SK-N-SH (cell line): ENCODE results near the gene NPRL2. TPM values are rescaled to one million over a fixed set of nuclear protein-coding genes. Genes with fewer than 3 reads are reported as not detected.

Experiments used
- CTCF ChIA-PET: fragments of 300-600, 350-600 bp; formaldehyde crosslinking; extraction: SDS; loops from one replicate; lab custom pipeline; 2021; lab: Yijun Ruan, JAX
- POLR2A ChIA-PET: fragments of 350-600 bp; sonication (Branson Sonifier 250); formaldehyde crosslinking; extraction: SDS; loops from one replicate; lab custom pipeline; 2020; ENCODE audit warnings: antibody characterized with exemption, inconsistent platforms; lab: Yijun Ruan, JAX
- DNase-seq: peaks from one replicate; pipeline ENCODE4 v3.0.0; 2012
- H2AFZ ChIP-seq: fragments of 200-600 bp; sonication (generic); 2 replicates; pipeline ENCODE4 v1.8.1; 2016; ENCODE audit warnings: antibody characterized with exemption, mild to moderate bottlenecking, low read depth
- H3F3A ChIP-seq: fragments of 200-600 bp; sonication (generic); replicated peaks from 2 replicates; pipeline ENCODE3; 2016; ENCODE audit warnings: antibody characterized with exemption, mild to moderate bottlenecking; ENCODE audit not compliant: insufficient read depth
- H3K27ac ChIP-seq, 2 experiments: fragments of 200-500 bp in 1 of 2; fragments of 200-600 bp in 1 of 2; sonication (Bioruptor generic) in 1 of 2; sonication (generic), shearing (Covaris generic) in 1 of 2; 2 replicates each; pipeline versions ENCODE4 v1.5.1 to v1.6.1; 2014 to 2016; ENCODE audit warnings: low read depth in 2 of 2, inconsistent platforms in 1 of 2, low read length in 1 of 2, mild to moderate bottlenecking in 1 of 2, mixed read lengths in 1 of 2
- H3K27me3 ChIP-seq: fragments of 200-600 bp; sonication (generic), shearing (Covaris generic); 2 replicates; pipeline ENCODE4 v1.6.1; 2016; ENCODE audit warnings: mixed run types; ENCODE audit not compliant: insufficient read depth
- H3K36me3 ChIP-seq, 2 experiments: fragments of 200-500 bp in 1 of 2; fragments of 200-600 bp in 1 of 2; sonication (Bioruptor generic) in 1 of 2; sonication (generic) in 1 of 2; replicated peaks in 1 of 2; 2 replicates each; pipeline versions ENCODE3 to v1.5.1; 2014 to 2016; ENCODE audit warnings: low read length in 1 of 2, mild to moderate bottlenecking in 1 of 2; ENCODE audit not compliant: insufficient read depth in 2 of 2, control insufficient read depth in 1 of 2
- H3K4me1 ChIP-seq, 2 experiments: fragments of 200-500 bp in 1 of 2; fragments of 200-600 bp in 1 of 2; sonication (Bioruptor generic) in 1 of 2; sonication (generic), shearing (Covaris generic) in 1 of 2; 2 replicates each; pipeline versions ENCODE4 v1.5.1 to v1.6.1; 2014 to 2016; ENCODE audit warnings: low read depth in 1 of 2, low read length in 1 of 2, mixed run types in 1 of 2; ENCODE audit not compliant: insufficient read depth in 2 of 2, control insufficient read depth in 1 of 2
- H3K4me2 ChIP-seq: fragments of 200-600 bp; sonication (generic), shearing (Covaris generic); 2 replicates; pipeline ENCODE4 v1.6.1; 2017; ENCODE audit warnings: mixed run types
- H3K4me3 ChIP-seq, 2 experiments: fragments of 200-500 bp in 1 of 2; fragments of 200-600 bp in 1 of 2; sonication (Bioruptor generic) in 1 of 2; sonication (generic), shearing (Covaris generic) in 1 of 2; 2 replicates each; pipeline versions ENCODE4 v1.5.1 to v1.8.1; 2014 to 2016; ENCODE audit warnings: low read depth in 2 of 2, inconsistent platforms in 1 of 2, low read length in 1 of 2, mild to moderate bottlenecking in 1 of 2, mixed read lengths in 1 of 2, moderate library complexity in 1 of 2
- H3K79me2 ChIP-seq: fragments of 200-600 bp; sonication (generic); 2 replicates; pipeline ENCODE4 v1.8.1; 2017; ENCODE audit warnings: mild to moderate bottlenecking; ENCODE audit not compliant: insufficient read depth
- H3K9ac ChIP-seq: fragments of 200-600 bp; sonication (generic); 2 replicates; pipeline ENCODE4 v1.6.1; 2017; ENCODE audit warnings: mixed run types
- H3K9me2 ChIP-seq: fragments of 200-600 bp; sonication (generic); 2 replicates; pipeline ENCODE4 v1.6.1; 2017; ENCODE audit warnings: mixed run types
- H3K9me3 ChIP-seq: fragments of 200-600 bp; sonication (generic); 2 replicates; pipeline ENCODE4 v1.6.1; 2017; ENCODE audit warnings: mixed run types, mild to moderate bottlenecking, moderate library complexity
- H4K20me1 ChIP-seq: fragments of 200-600 bp; sonication (generic); 2 replicates; pipeline ENCODE4 v1.6.1; 2017; ENCODE audit warnings: mild to moderate bottlenecking, mixed run types; ENCODE audit not compliant: insufficient read depth
- ELF1 ChIP-seq: IDR thresholded peaks from 2 replicates; pipeline ENCODE4 v1.4.0; 2012
- FOXJ3 ChIP-seq: sonication (generic); formaldehyde crosslinking; IDR thresholded peaks from 2 replicates; pipeline ENCODE4 v1.5.1; 2020; ENCODE audit warnings: mild to moderate bottlenecking, missing genetic modification reagents
- FOXM1 ChIP-seq: IDR thresholded peaks from 2 replicates; pipeline ENCODE4 v1.4.0; 2012; ENCODE audit warnings: low read depth, mild to moderate bottlenecking
- GATA2 ChIP-seq: sonication (generic); formaldehyde crosslinking; IDR thresholded peaks from 2 replicates; pipeline ENCODE4 v1.5.0; 2020; ENCODE audit warnings: mild to moderate bottlenecking, missing genetic modification reagents
- IRF3 ChIP-seq: fragments of 150-350 bp; IDR thresholded peaks from 2 replicates; pipeline ENCODE4 v1.6.1; 2016; ENCODE audit warnings: mild to moderate bottlenecking, low read depth, low read length
- MAX ChIP-seq: IDR thresholded peaks from 2 replicates; pipeline ENCODE4 v1.4.0; 2012; ENCODE audit warnings: low read depth
- MEF2A ChIP-seq: IDR thresholded peaks from 2 replicates; pipeline ENCODE4 v1.4.0; 2012; ENCODE audit warnings: low read depth, borderline replicate concordance
- NFIC ChIP-seq: IDR thresholded peaks from 2 replicates; pipeline ENCODE4 v1.4.0; 2012; ENCODE audit warnings: borderline replicate concordance
- PBX3 ChIP-seq: IDR thresholded peaks from 2 replicates; pipeline ENCODE4; 2012
- POLR2AphosphoS5 ChIP-seq: IDR thresholded peaks from 2 replicates; pipeline ENCODE4 v1.6.1; 2012; ENCODE audit warnings: low read depth, low read length
- RAD21 ChIP-seq: IDR thresholded peaks from 2 replicates; pipeline ENCODE4 v1.6.1; 2012; ENCODE audit warnings: mild to moderate bottlenecking, low read length
- RCOR1 ChIP-seq: fragments of 150-350 bp; IDR thresholded peaks from 2 replicates; pipeline ENCODE4 v1.6.1; 2017; ENCODE audit warnings: antibody characterized with exemption, low read length
- RFX5 ChIP-seq: IDR thresholded peaks from 2 replicates; pipeline ENCODE4 v1.6.1; 2012; ENCODE audit warnings: mild to moderate bottlenecking, improper control_type of control experiment, low read length
- RXRA ChIP-seq: IDR thresholded peaks from 2 replicates; pipeline ENCODE4 v1.4.0; 2012; ENCODE audit warnings: low read depth, mild to moderate bottlenecking, borderline replicate concordance
- SIN3A ChIP-seq: IDR thresholded peaks from 2 replicates; pipeline ENCODE4 v1.6.1; 2012; ENCODE audit warnings: low read depth, mild to moderate bottlenecking, low read length, moderate library complexity, borderline replicate concordance
- SMC3 ChIP-seq: IDR thresholded peaks from 2 replicates; pipeline ENCODE4 v1.6.1; 2012; ENCODE audit warnings: low read depth, low read length, improper control_type of control experiment
- TAF1 ChIP-seq: IDR thresholded peaks from 2 replicates; pipeline ENCODE4 v1.6.1; 2012; ENCODE audit warnings: low read depth, mild to moderate bottlenecking, low read length, moderate library complexity, borderline replicate concordance
- TCF12 ChIP-seq: IDR thresholded peaks from 2 replicates; pipeline ENCODE4 v1.4.0; 2012
- USF1 ChIP-seq: IDR thresholded peaks from 2 replicates; pipeline ENCODE4 v1.4.0; 2012; ENCODE audit warnings: low read depth, borderline replicate concordance
- USF2 ChIP-seq: fragments of 150-350 bp; IDR thresholded peaks from 2 replicates; pipeline ENCODE4 v1.6.1; 2017; ENCODE audit warnings: antibody characterized with exemption, low read length, low read depth, borderline replicate concordance
- WGBS: methylation state at CpG from one replicate; pipeline ENCODE4 v1.1.6; 2017; ENCODE audit warnings: low lambda C conversion rate; 5-methylcytosine and 5-hydroxymethylcytosine counted together
- polyA plus RNA-seq, 3 experiments: library from polyadenylated mRNA; depleted of rRNA; stranded (reverse); fragments of >200 nt; gene quantifications; 2 replicates each; pipeline ENCODE4 v1.2.3, GENCODE V29; 2012

Gene NPRL2
- polyA plus RNA-seq, 1 of the 3 experiments (the other 2 are of a cell fraction), result 43.6 TPM

GRCh38 chr3:50341537-50341936, 9.0 kb downstream of the NPRL2 start (continued):
- TF ChIP-seq PBX3 (no peak), FOXJ3 (CRISPR knock-in tag) (no peak), IRF3 (no peak), NFIC (no peak)

- Histone ChIP-seq H3K9me2 (no peaks in the 10 kb centered on the region), H3K27me3 (no peaks in the 10 kb centered on the region), H3K4me2 (no peak within 1 kb of the TSS), H4K20me1 (no peaks in the 10 kb centered on the region), H3K36me3 (no peaks in the 10 kb centered on the region), H3K4me3 (no peak within 1 kb of the TSS), H3K9ac (no peak within 1 kb of the TSS), H2AFZ (no peak within 1 kb of the TSS), H3K9me3 (no peaks in the 10 kb centered on the region), H3K27ac (no peak within 1 kb of the TSS), H3K4me1 (peaks cover 5 to 21% of the 10 kb centered on the region in 2 experiments; a peak in 3 of 4 replicates), H3F3A (no peaks in the 10 kb centered on the region), H3K79me2 (peaks cover 24% of the 10 kb centered on the region)
- DNase-seq, result no peak
- CTCF ChIA-PET, result interaction anchor here (0.9 to 6.8 kb wide), 4 partner anchors 8 to 88 kb away, joined by 3 to 40 read pairs (median 3); partner anchors contain the start of genes CYB561D2 and NPRL2
- WGBS, result 96% methylated on average over 59 of the region's 85 CpGs
- POLR2A ChIA-PET, result no interaction called here
- TF ChIP-seq RXRA, result no peak
- no peak for TF ChIP-seq TAF1
- no peak for TF ChIP-seq USF1
- TF ChIP-seq FOXM1, result no peak
- TF ChIP-seq TCF12, result no peak
- no peak for TF ChIP-seq PBX3
- TF ChIP-seq MAX, result no peak
- no peak for TF ChIP-seq ELF1
- no peak for TF ChIP-seq IRF3
- TF ChIP-seq SMC3, result no peak
- no peak for TF ChIP-seq FOXJ3 (CRISPR knock-in tag)
- TF ChIP-seq MEF2A, result no peak
- TF ChIP-seq POLR2AphosphoS5, result no peak
- TF ChIP-seq SIN3A, result no peak
- TF ChIP-seq RCOR1, result no peak
- TF ChIP-seq GATA2 (CRISPR knock-in tag), result no peak
- no peak for TF ChIP-seq RFX5
- no peak for TF ChIP-seq RAD21
- no peak for TF ChIP-seq USF2
- no peak for TF ChIP-seq NFIC
These were observed 9.9 kb downstream of the NPRL2 start, which contains the start of gene RASSF1 for GRCh38 chr3:50340448-50341329. Gene RASSF1 (minus strand): TSS chr3:50340836. CDS start chr3:50340805, 31 bp downstream.
